B cell (primary cell): Measurements from ENCODE around the gene CD300H. TPM values are rescaled to one million over a fixed set of nuclear protein-coding genes. Genes with fewer than 3 reads are reported as not detected.

Experiments used
- ATAC-seq: fragments of 200-7000 bp; cut with Tn5 transposase; one replicate; pipeline ENCODE4 v1.10.0; 2021; ENCODE audit warnings: low read depth, mild to moderate bottlenecking, moderate number of reproducible peaks, moderate library complexity
- CTCF ChIA-PET: fragments of 350-600 bp; sonication (Branson Sonifier 250); formaldehyde crosslinking; loops from one replicate; lab custom pipeline; 2021; ENCODE audit warnings: antibody characterized with exemption, inconsistent platforms; lab: Charles Lee
- POLR2A ChIA-PET: fragments of 350-600 bp; sonication (Branson Sonifier 250); formaldehyde crosslinking; loops from one replicate; lab custom pipeline; 2021; ENCODE audit warnings: antibody characterized with exemption; lab: Charles Lee
- DNase-seq: peaks from one replicate; pipeline ENCODE4 v3.0.0; 2013
- H2AFZ ChIP-seq: 2 replicates; pipeline ENCODE4 v1.6.1; 2012; ENCODE audit warnings: mild to moderate bottlenecking, low read depth, low read length; ENCODE audit not compliant: insufficient read depth, poor library complexity, severe bottlenecking
- H3K27ac ChIP-seq, 2 donors: 1 replicate in 1 of 2; 2 replicates in 1 of 2; pipeline ENCODE4 v1.5.1; 2012 to 2013; ENCODE audit warnings: low read length in 2 of 2, mild to moderate bottlenecking in 2 of 2, moderate library complexity in 1 of 2
- H3K27me3 ChIP-seq, 4 experiments: fragments of 200-600 bp in 1 of 4; sonication (generic) in 1 of 4; replicated peaks in 1 of 4; 1 replicate in 2 of 4; 2 replicates in 2 of 4; pipeline versions ENCODE4 v1.6.1 to v1.7.0; 2013 to 2016; ENCODE audit warnings: low read length in 3 of 4, mild to moderate bottlenecking in 2 of 4, mixed read lengths in 1 of 4, moderate library complexity in 1 of 4; ENCODE audit not compliant: insufficient read depth in 4 of 4, control insufficient read depth in 3 of 4; ENCODE audit errors: control extremely low read depth in 1 of 4
- H3K36me3 ChIP-seq, 2 experiments: replicated peaks in 1 of 2; 1 replicate in 1 of 2; 2 replicates in 1 of 2; pipeline versions ENCODE4 v1.6.1 to v1.7.1; 2013; ENCODE audit warnings: low read length in 1 of 2; ENCODE audit not compliant: insufficient read depth in 2 of 2, control insufficient read depth in 1 of 2; ENCODE audit errors: control extremely low read depth in 1 of 2, extremely low read depth in 1 of 2
- H3K4me1 ChIP-seq, 2 donors: fragments of 200-600 bp in 1 of 2; sonication (generic) in 1 of 2; 1 replicate in 1 of 2; 2 replicates in 1 of 2; pipeline versions ENCODE4 v1.5.1 to v1.6.1; 2013 to 2017; ENCODE audit warnings: low read length in 2 of 2; ENCODE audit not compliant: control insufficient read depth in 2 of 2, insufficient read depth in 2 of 2
- H3K4me2 ChIP-seq: replicated peaks from 2 replicates; pipeline ENCODE3; 2012; ENCODE audit warnings: mild to moderate bottlenecking, low read depth, low read length; ENCODE audit not compliant: poor library complexity, severe bottlenecking
- H3K4me3 ChIP-seq, 5 experiments: fragments of 200-600 bp in 1 of 5; sonication (generic) in 1 of 5; 1 replicate in 3 of 5; 2 replicates in 2 of 5; pipeline versions ENCODE4 v1.5.1 to v1.7.0; 2011 to 2016; ENCODE audit warnings: low read length in 4 of 5, mild to moderate bottlenecking in 4 of 5, low read depth in 2 of 5, control low read depth in 1 of 5, moderate library complexity in 1 of 5; ENCODE audit not compliant: insufficient read depth in 1 of 5; ENCODE audit errors: control extremely low read depth in 1 of 5, extremely low read depth in 1 of 5
- H3K79me2 ChIP-seq: fragments of 200-600 bp; sonication (generic); one replicate; pipeline ENCODE4 v1.6.0; 2016; ENCODE audit warnings: low read length; ENCODE audit not compliant: control insufficient read depth, insufficient read depth
- H3K9ac ChIP-seq: fragments of 200-600 bp; sonication (generic); 2 replicates; pipeline ENCODE4 v1.6.1; 2017; ENCODE audit warnings: mild to moderate bottlenecking, low read length, moderate library complexity
- H3K9me3 ChIP-seq, 3 donors: one replicate each; pipeline versions ENCODE4 v1.6.1 to v1.7.1; 2013; ENCODE audit warnings: low read length in 2 of 3; ENCODE audit not compliant: control insufficient read depth in 2 of 3, insufficient read depth in 1 of 3; ENCODE audit errors: control extremely low read depth in 1 of 3
- H4K20me1 ChIP-seq: 2 replicates; pipeline ENCODE4 v1.6.0; 2012; ENCODE audit warnings: mild to moderate bottlenecking, low read length; ENCODE audit not compliant: insufficient read depth, control insufficient read depth, poor library complexity, severe bottlenecking
- H3K27ac Mint-ChIP-seq: one replicate; pipeline ENCODE4 v1.8.0; 2021; ENCODE audit warnings: mixed read lengths
- H3K27me3 Mint-ChIP-seq: one replicate; pipeline ENCODE4 v1.8.0; 2021; ENCODE audit warnings: mixed read lengths
- H3K4me1 Mint-ChIP-seq: one replicate; pipeline ENCODE4 v1.8.0; 2021; ENCODE audit warnings: mixed read lengths
- H3K4me3 Mint-ChIP-seq: one replicate; pipeline ENCODE4 v1.8.0; 2021; ENCODE audit warnings: mixed read lengths
- H3K9me3 Mint-ChIP-seq: one replicate; pipeline ENCODE4 v1.8.0; 2022; ENCODE audit warnings: mixed read lengths; ENCODE audit not compliant: insufficient read depth
- CTCF ChIP-seq: fragments of 200-600 bp; IDR thresholded peaks from one replicate; pipeline ENCODE4 v1.8.0; 2022; ENCODE audit warnings: antibody characterized with exemption, mild to moderate bottlenecking
- EZH2 ChIP-seq: IDR thresholded peaks from 2 replicates; pipeline ENCODE4 v1.6.1; 2012; ENCODE audit warnings: borderline replicate concordance, low read depth, mild to moderate bottlenecking, moderate library complexity, low read length; ENCODE audit not compliant: insufficient read depth, poor library complexity, severe bottlenecking
- WGBS: methylation state at CpG from one replicate; pipeline ENCODE4 v1.1.5; 2013; ENCODE audit warnings: missing lambda C conversion rate; ENCODE audit not compliant: insufficient coverage; 5-methylcytosine and 5-hydroxymethylcytosine counted together
- intact Hi-C: fragments of 100-400 bp; cut with micrococcal nuclease; formaldehyde crosslinking; loops from one replicate; pipeline ENCODE4 v1.10.0; 2022
- polyA plus RNA-seq: library from polyadenylated mRNA; depleted of rRNA; stranded (reverse); fragments of >200 nt; gene quantifications from 2 replicates; pipeline ENCODE4 v1.2.3, GENCODE V29; 2012
- total RNA-seq, 2 donors: library from RNA; stranded (reverse); fragments of 120-200 nt in 1 of 2; gene quantifications; 1 replicate in 1 of 2; 2 replicates in 1 of 2; pipeline versions ENCODE4 v1.2.3 to v1.2.4, GENCODE V29; 2013 to 2022

CD300H gene
- total and polyA plus RNA-seq, 2 donors (not counting 1 experiment from before 2014, with no cell fraction given), result 0.58 TPM; not detected in 1

- no peak overlapping the region for H3K27ac ChIP-seq
Observed at GRCh38 chr17:74608511-74608910, 41.2 kb upstream of the CD300H start.

GRCh38 chr17:74607221-74607620 is 39.9 kb upstream of the CD300H start:
- H3K4me2 ChIP-seq, result no peak overlapping the region
- CTCF ChIA-PET, result interaction anchor here (0.6 kb wide), 1 partner anchor 80 kb away, joined by 3 read pairs; no protein-coding TSS in a partner anchor

More at GRCh38 chr17:74608511-74608910, 41.2 kb upstream of the CD300H start:
- Histone ChIP-seq H3K27me3 (peaks cover 0 to 23% (median 4%) of the 10 kb centered on the region in 4 experiments), H2AFZ (no peak overlapping the region), H3K4me2 (no peak overlapping the region), H3K36me3 (no peaks in the 10 kb centered on the region), H4K20me1 (no peaks in the 10 kb centered on the region), H3K9me3 (peaks cover 0 to 17% (median 3%) of the 10 kb centered on the region in 3 donors), H3K79me2 (no peaks in the 10 kb centered on the region), H3K9ac (no peak overlapping the region), H3K4me3 (no peak overlapping the region), H3K4me1 (peaks cover 39 to 40% of the 10 kb centered on the region in 2 donors)
- Mint-ChIP-seq H3K27me3 (peaks cover 17% of the 10 kb centered on the region), H3K4me1 (peaks cover 26% of the 10 kb centered on the region), H3K9me3 (no peaks in the 10 kb centered on the region), H3K27ac (no peak overlapping the region), H3K4me3 (no peak overlapping the region)
- 97% methylated on average over 3 of the region's 3 CpGs for WGBS
- intact Hi-C loops, result no loop called here
- CTCF ChIA-PET, result interaction anchor here (1.0 kb wide), 1 partner anchor 128 kb away, joined by 3 read pairs; no protein-coding TSS in a partner anchor
- DNase-seq, result no peak
- POLR2A ChIA-PET, result no interaction called here
- no peak for ATAC-seq
- TF ChIP-seq CTCF (no peak), EZH2 (no peak)

More at GRCh38 chr17:74607221-74607620, 39.9 kb upstream of the CD300H start:
- Mint-ChIP-seq H3K27me3 (peaks cover 14% of the 10 kb centered on the region), H3K4me1 (peaks cover 26% of the 10 kb centered on the region), H3K4me3 (no peak overlapping the region), H3K9me3 (no peaks in the 10 kb centered on the region), H3K27ac (no peak overlapping the region)
- no peak for DNase-seq
- no CpG with 5 or more reads among the region's 1 CpG for WGBS
- no peaks in the 10 kb centered on the region for H4K20me1 ChIP-seq
- H2AFZ ChIP-seq, result no peak overlapping the region
- no peak for ATAC-seq
- peaks cover 0 to 16% (median 3%) of the 10 kb centered on the region in 3 donors for H3K9me3 ChIP-seq
- no peak overlapping the region for H3K4me3 ChIP-seq
- H3K27ac ChIP-seq, result no peak overlapping the region
- H3K36me3 ChIP-seq, result no peaks in the 10 kb centered on the region
- intact Hi-C loops, result no loop called here
- no peak overlapping the region for H3K9ac ChIP-seq
- H3K4me1 ChIP-seq, result peaks cover 37 to 39% of the 10 kb centered on the region in 2 donors
- peaks cover 0 to 20% (median 4%) of the 10 kb centered on the region in 4 experiments for H3K27me3 ChIP-seq
- H3K79me2 ChIP-seq, result no peaks in the 10 kb centered on the region
- no peak for TF ChIP-seq CTCF
- TF ChIP-seq EZH2, result no peak
- POLR2A ChIA-PET, result no interaction called here
